Measurements from ENCODE around the gene ZNF687. TPM values are rescaled to one million over a fixed set of nuclear protein-coding genes. Genes with fewer than 3 reads are reported as not detected.

Gene ZNF687
- total RNA-seq, 1 donor from 2014 or later: 67.9 TPM

- TF ChIP-seq, protein P1, sequence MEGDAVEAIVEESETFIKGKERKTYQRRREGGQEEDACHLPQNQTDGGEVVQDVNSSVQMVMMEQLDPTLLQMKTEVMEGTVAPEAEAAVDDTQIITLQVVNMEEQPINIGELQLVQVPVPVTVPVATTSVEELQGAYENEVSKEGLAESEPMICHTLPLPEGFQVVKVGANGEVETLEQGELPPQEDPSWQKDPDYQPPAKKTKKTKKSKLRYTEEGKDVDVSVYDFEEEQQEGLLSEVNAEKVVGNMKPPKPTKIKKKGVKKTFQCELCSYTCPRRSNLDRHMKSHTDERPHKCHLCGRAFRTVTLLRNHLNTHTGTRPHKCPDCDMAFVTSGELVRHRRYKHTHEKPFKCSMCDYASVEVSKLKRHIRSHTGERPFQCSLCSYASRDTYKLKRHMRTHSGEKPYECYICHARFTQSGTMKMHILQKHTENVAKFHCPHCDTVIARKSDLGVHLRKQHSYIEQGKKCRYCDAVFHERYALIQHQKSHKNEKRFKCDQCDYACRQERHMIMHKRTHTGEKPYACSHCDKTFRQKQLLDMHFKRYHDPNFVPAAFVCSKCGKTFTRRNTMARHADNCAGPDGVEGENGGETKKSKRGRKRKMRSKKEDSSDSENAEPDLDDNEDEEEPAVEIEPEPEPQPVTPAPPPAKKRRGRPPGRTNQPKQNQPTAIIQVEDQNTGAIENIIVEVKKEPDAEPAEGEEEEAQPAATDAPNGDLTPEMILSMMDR (IDR thresholded peaks at IDR 0.05): no peak
- Histone ChIP-seq H3K27me3 (no peaks in the 10 kb centered on the region), H3K4me1 (peaks cover 0 to 7% of the 10 kb centered on the region in 2 donors), H3K36me3 (peaks cover 19 to 23% of the 10 kb centered on the region in 2 donors), H3K9me3 (no peaks in the 10 kb centered on the region), H3K4me3 (no peak overlapping the region), H3K27ac (no peak overlapping the region)
- intact Hi-C loops (cut with DNase I): no loop called here
- no peak for DNase-seq (ENCODE audit: low spot score in 2 of 2)
These were observed 22.7 kb upstream of the ZNF687 start for GRCh38 chr1:151259351-151259750.

- H3K27me3 ChIP-seq: no peaks in the 10 kb centered on the region
- no peak for DNase-seq (ENCODE audit: low spot score in 2 of 2)
- TF ChIP-seq, protein P1 (IDR thresholded peaks at IDR 0.05): no peak
- intact Hi-C loops (cut with DNase I): no loop called here
- H3K4me1 ChIP-seq: no peaks in the 10 kb centered on the region
- no peak overlapping the region for H3K4me3 ChIP-seq
- H3K27ac ChIP-seq: no peak overlapping the region
- H3K9me3 ChIP-seq: no peaks in the 10 kb centered on the region
- H3K36me3 ChIP-seq: peaks cover 68 to 75% of the 10 kb centered on the region in 2 donors
These were observed 16.5 kb upstream of the ZNF687 start for GRCh38 chr1:151265446-151266236.

DNA sequence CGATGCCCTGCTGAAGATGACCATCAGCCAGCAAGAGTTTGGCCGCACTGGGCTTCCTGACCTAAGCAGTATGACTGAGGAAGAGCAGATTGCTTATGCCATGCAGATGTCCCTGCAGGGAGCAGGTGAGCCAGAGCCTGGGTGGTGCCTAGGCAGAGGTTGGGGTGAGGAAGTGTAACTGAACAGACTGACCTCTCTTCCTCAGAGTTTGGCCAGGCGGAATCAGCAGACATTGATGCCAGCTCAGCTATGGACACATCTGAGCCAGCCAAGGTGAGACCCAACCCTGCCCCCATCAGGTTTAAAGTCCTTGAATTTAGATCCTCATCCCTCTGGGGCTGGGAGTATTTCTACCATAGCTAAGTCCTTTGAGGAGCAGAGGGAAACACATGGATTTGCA, 15.8 kb upstream of the ZNF687 start:
- H3K36me3 ChIP-seq: peaks cover 68 to 75% of the 10 kb centered on the region in 2 donors
- no peaks in the 10 kb centered on the region for H3K4me1 ChIP-seq
- no peak for DNase-seq (ENCODE audit: low spot score in 2 of 2)
- no peak overlapping the region for H3K27ac ChIP-seq
- H3K27me3 ChIP-seq: no peaks in the 10 kb centered on the region
- TF ChIP-seq, protein P1 (IDR thresholded peaks at IDR 0.05): no peak
- no peak overlapping the region for H3K4me3 ChIP-seq
- intact Hi-C loops (cut with DNase I): no loop called here
- no peaks in the 10 kb centered on the region for H3K9me3 ChIP-seq

DNA sequence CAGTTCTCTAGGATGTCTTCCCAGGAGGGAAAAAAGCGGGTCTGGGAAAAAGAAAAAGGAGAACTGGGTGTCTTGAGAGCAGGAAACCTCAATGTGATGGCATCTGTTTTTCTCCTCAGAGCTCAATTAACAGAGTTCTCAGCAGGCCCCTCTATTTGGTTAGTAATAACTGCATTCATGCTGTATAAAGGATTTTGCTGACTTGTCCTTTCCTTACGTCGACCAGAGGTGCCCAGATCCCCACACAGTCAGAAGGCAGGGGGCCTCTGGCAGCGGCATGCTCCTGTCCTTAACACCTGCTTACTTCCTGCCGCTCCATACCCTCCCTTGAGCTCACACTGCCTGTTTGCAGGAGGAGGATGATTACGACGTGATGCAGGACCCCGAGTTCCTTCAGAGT, 15.3 kb upstream of the ZNF687 start:
- H3K4me1 ChIP-seq: no peaks in the 10 kb centered on the region
- no peaks in the 10 kb centered on the region for H3K9me3 ChIP-seq
- H3K36me3 ChIP-seq: peaks cover 68 to 75% of the 10 kb centered on the region in 2 donors
- intact Hi-C loops (cut with DNase I): no loop called here
- TF ChIP-seq, protein P1 (IDR thresholded peaks at IDR 0.05): no peak
- H3K27me3 ChIP-seq: no peaks in the 10 kb centered on the region
- no peak for DNase-seq (ENCODE audit: low spot score in 2 of 2)
- no peak overlapping the region for H3K27ac ChIP-seq
- no peak overlapping the region for H3K4me3 ChIP-seq

DNA sequence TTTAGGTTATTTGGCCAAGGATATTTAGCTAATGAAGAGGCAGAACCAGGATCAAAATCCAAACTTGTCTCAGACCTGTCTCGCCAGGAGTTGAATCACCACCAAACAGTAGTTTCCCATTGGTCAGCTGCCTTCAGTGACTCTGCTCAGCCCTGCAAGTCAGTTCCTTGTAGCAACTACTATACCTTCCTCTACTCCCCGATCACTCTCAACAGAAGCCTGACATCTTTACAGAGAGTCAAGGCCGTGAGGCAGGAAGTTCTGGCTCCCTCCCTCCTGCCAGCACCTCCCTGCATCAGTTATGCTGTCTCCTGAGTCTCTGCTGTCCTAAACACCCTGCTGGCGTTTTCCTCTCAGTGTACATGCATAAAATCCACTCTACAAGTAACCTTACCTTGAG, 14.3 kb upstream of the ZNF687 start:
- Histone ChIP-seq H3K9me3 (no peaks in the 10 kb centered on the region), H3K36me3 (peaks cover 60 to 67% of the 10 kb centered on the region in 2 donors), H3K4me3 (no peak overlapping the region), H3K27ac (no peak overlapping the region), H3K4me1 (no peaks in the 10 kb centered on the region), H3K27me3 (no peaks in the 10 kb centered on the region)
- TF ChIP-seq, protein P1 (IDR thresholded peaks at IDR 0.05): no peak
- no peak for DNase-seq (ENCODE audit: low spot score in 2 of 2)
- intact Hi-C loops (cut with DNase I): no loop called here
